Fibroblast of lung (primary cell): ENCODE data around the gene C17orf78. TPM values are rescaled to one million over a fixed set of nuclear protein-coding genes. Genes with fewer than 3 reads are reported as not detected.

Experiments used
- DNase-seq, 2 donors: peaks; one replicate each; pipeline versions ENCODE4 v3.0.0 to v3.0.0-alpha.2; 2010; ENCODE audit warnings: low read depth in 2 of 2
- H2AFZ ChIP-seq: 2 replicates; pipeline ENCODE4 v1.5.1; 2012; ENCODE audit warnings: low read length, control low read depth, inconsistent platforms
- H3K27ac ChIP-seq: 2 replicates; pipeline ENCODE4 v1.5.1; 2011; ENCODE audit warnings: low read length, control low read depth; ENCODE audit not compliant: insufficient read depth
- H3K27me3 ChIP-seq: 2 replicates; pipeline ENCODE4 v1.5.1; 2011; ENCODE audit warnings: mild to moderate bottlenecking, low read length; ENCODE audit not compliant: control insufficient read depth, insufficient read depth
- H3K36me3 ChIP-seq: 2 replicates; pipeline ENCODE4 v1.5.1; 2011; ENCODE audit warnings: low read length; ENCODE audit not compliant: control insufficient read depth, insufficient read depth
- H3K4me1 ChIP-seq: 2 replicates; pipeline ENCODE4 v1.5.1; 2011; ENCODE audit warnings: low read length; ENCODE audit not compliant: control insufficient read depth, insufficient read depth; ENCODE audit errors: extremely low read depth
- H3K4me2 ChIP-seq: 2 replicates; pipeline ENCODE4 v1.5.1; 2011; ENCODE audit warnings: low read length, control low read depth; ENCODE audit not compliant: insufficient read depth; ENCODE audit errors: extremely low read depth
- H3K4me3 ChIP-seq, 4 experiments: fragments of 200-600 bp in 1 of 4; sonication (generic) in 1 of 4; replicated peaks in 1 of 4; 2 replicates each; pipeline ENCODE4 v1.5.1; 2011 to 2016; ENCODE audit warnings: low read length in 4 of 4, low read depth in 3 of 4, mild to moderate bottlenecking in 3 of 4, control low read depth in 2 of 4, inconsistent platforms in 1 of 4, mixed read lengths in 1 of 4; ENCODE audit not compliant: insufficient read depth in 1 of 4; ENCODE audit errors: control extremely low read depth in 1 of 4
- H3K79me2 ChIP-seq: 2 replicates; pipeline ENCODE4 v1.5.1; 2012; ENCODE audit warnings: mild to moderate bottlenecking, low read length, inconsistent platforms; ENCODE audit not compliant: control insufficient read depth, insufficient read depth
- H3K9ac ChIP-seq: 2 replicates; pipeline ENCODE4 v1.5.1; 2011; ENCODE audit warnings: mild to moderate bottlenecking, low read length, control low read depth; ENCODE audit not compliant: insufficient read depth
- H3K9me3 ChIP-seq: 2 replicates; pipeline ENCODE4 v1.5.1; 2012; ENCODE audit warnings: low read depth, low read length; ENCODE audit not compliant: control insufficient read depth, insufficient read depth
- H4K20me1 ChIP-seq: 2 replicates; pipeline ENCODE4 v1.5.1; 2011; ENCODE audit warnings: low read length; ENCODE audit not compliant: control insufficient read depth, insufficient read depth; ENCODE audit errors: extremely low read depth
- CTCF ChIP-seq, 2 donors: IDR thresholded peaks in 1 of 2; conservative IDR thresholded peaks in 1 of 2; 1 replicate in 1 of 2; 2 replicates in 1 of 2; pipeline ENCODE4 v1.5.1; 2011 to 2012; ENCODE audit warnings: low read length in 2 of 2, control low read depth in 1 of 2, inconsistent platforms in 1 of 2, low read depth in 1 of 2, mild to moderate bottlenecking in 1 of 2
- EZH2 ChIP-seq: IDR thresholded peaks from 2 replicates; pipeline ENCODE4 v1.5.1; 2012; ENCODE audit warnings: low read length, control low read depth, mild to moderate bottlenecking; ENCODE audit errors: missing control alignments
- polyA plus RNA-seq, 2 donors: library from polyadenylated mRNA; depleted of rRNA in 1 of 2; stranded (reverse) in 1 of 2; unstranded in 1 of 2; fragments of >200 nt; gene quantifications; 2 replicates each; pipeline ENCODE4 v1.2.1, GENCODE V29; 2011 to 2012; ENCODE audit warnings: missing spikeins in 1 of 2
- total RNA-seq: library from RNA; depleted of rRNA; stranded (reverse); fragments of >200 nt; gene quantifications from 2 replicates; pipeline ENCODE4 v1.2.1, GENCODE V29; 2014

The C17orf78 gene
- total and polyA plus RNA-seq, 2 donors (not counting 1 experiment from before 2014, with no cell fraction given): not detected

DNA sequence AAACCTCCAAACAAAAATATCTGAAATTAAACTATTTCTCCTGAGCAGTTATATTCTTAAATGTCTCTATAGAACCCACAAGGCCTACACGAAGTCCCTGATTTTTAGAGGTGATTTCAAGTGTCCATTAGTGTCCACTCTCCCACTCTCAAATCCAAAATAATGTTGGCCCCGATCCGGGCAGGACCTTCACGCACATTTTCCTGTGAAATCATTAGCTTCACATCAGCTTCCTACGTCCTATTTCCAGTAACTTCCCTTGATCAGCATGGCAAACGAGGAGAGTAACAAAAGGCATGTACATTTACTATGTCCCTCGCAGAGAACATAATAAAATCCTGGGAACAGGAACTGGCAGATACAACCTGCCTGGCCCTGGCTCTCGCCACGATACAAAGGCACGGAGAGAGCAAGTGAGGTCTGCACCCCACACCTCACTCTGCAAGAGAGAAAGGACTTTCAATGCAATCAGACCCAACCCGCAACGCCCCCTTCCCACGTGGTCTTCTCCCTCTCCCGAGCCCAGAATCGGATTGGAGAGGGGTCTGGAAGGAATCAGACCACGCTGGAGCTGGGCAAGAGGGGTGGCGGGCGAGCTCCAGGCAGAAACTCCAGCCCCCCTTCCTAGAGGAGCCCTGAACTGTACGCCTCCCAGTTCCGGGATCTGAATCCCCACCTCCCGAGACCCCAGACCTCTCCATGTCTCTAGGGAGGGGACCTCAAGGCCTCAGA lies 17.5 kb upstream of the C17orf78 start:
- Histone ChIP-seq H3K79me2 (peaks cover 43% of the 10 kb centered on the region), H3K4me1 (peaks cover 10% of the 10 kb centered on the region), H3K27me3 (no peaks in the 10 kb centered on the region), H3K27ac (peak overlapping the region; percentile 81), H3K9me3 (no peaks in the 10 kb centered on the region), H3K36me3 (no peaks in the 10 kb centered on the region), H3K4me3 (peak overlapping the region; percentile 91 to 98 (median 94)), H2AFZ (peak overlapping the region; percentile 16), H3K4me2 (peak overlapping the region; percentile 97), H4K20me1 (no peaks in the 10 kb centered on the region), H3K9ac (peak overlapping the region; percentile 76)
- DNase-seq: peak; percentile 48 to 70
- TF ChIP-seq CTCF (conservative IDR thresholded peaks at IDR 0.05 in 1 of 2, IDR thresholded peaks at IDR 0.05 in 1 of 2; ENCODE audit: low read depth in 1 of 2, low read length in 2 of 2) (no peak), EZH2 (no peak)

- H3K36me3 ChIP-seq: no peaks in the 10 kb centered on the region
- peak overlapping the region; percentile 91 to 98 (median 94) for H3K4me3 ChIP-seq
- H4K20me1 ChIP-seq: no peaks in the 10 kb centered on the region
- peaks cover 10% of the 10 kb centered on the region for H3K4me1 ChIP-seq
- H3K27ac ChIP-seq: peak overlapping the region; percentile 81
- peaks cover 39% of the 10 kb centered on the region for H3K79me2 ChIP-seq
- DNase-seq: peak; percentile 89 to 95
- peak overlapping the region; percentile 97 for H3K4me2 ChIP-seq
- peak in 1 of 2 donors; percentile 22 for TF ChIP-seq CTCF (conservative IDR thresholded peaks at IDR 0.05 in 1 of 2, IDR thresholded peaks at IDR 0.05 in 1 of 2; ENCODE audit: low read depth in 1 of 2, low read length in 2 of 2)
- no peak for TF ChIP-seq EZH2
- H3K9me3 ChIP-seq: no peaks in the 10 kb centered on the region
- H3K27me3 ChIP-seq: no peaks in the 10 kb centered on the region
- peak overlapping the region; percentile 16 for H2AFZ ChIP-seq
- H3K9ac ChIP-seq: peak overlapping the region; percentile 76
Measured at GRCh38 chr17:37358830-37359681, 16.7 kb upstream of the C17orf78 start.

GRCh38 chr17:37359682-37360188 lies 16.1 kb upstream of the C17orf78 start:
- TF ChIP-seq EZH2 (no peak), CTCF (conservative IDR thresholded peaks at IDR 0.05 in 1 of 2, IDR thresholded peaks at IDR 0.05 in 1 of 2; ENCODE audit: low read depth in 1 of 2, low read length in 2 of 2) (no peak)
- Histone ChIP-seq H3K27ac (peak overlapping the region; percentile 47), H3K9me3 (no peaks in the 10 kb centered on the region), H3K36me3 (no peaks in the 10 kb centered on the region), H2AFZ (peak overlapping the region; percentile 59), H3K4me2 (peak overlapping the region; percentile 73), H3K79me2 (peaks cover 32% of the 10 kb centered on the region), H3K4me1 (peaks cover 10% of the 10 kb centered on the region), H4K20me1 (no peaks in the 10 kb centered on the region), H3K27me3 (no peaks in the 10 kb centered on the region), H3K9ac (no peak overlapping the region), H3K4me3 (peak overlapping the region in 2 of 4 experiments; percentile 55 to 58)
- DNase-seq: no peak
